Uterus (tissue), 2 donors: ENCODE measurements around the gene HES2.
"Not testable (repeated sequence)": the region's sequence is repeated elsewhere in the genome, so short reads cannot be mapped to it uniquely, and the experiment has no call there.

Experiments
- POLR2A ChIP-seq, 2 donors: fragments of 450-650 bp; IDR thresholded peaks; one replicate each; pipeline ENCODE4 v1.6.1; 2016; ENCODE audit warnings: antibody characterized with exemption in 2 of 2, mild to moderate bottlenecking in 1 of 2, moderate library complexity in 1 of 2
- TF ChIP-seq, protein P1 (sequence below), 4 experiments: fragments of 200-600 bp in 2 of 4; fragments of 450-650 bp in 2 of 4; sonication (generic) in 2 of 4; IDR thresholded peaks; one replicate each; pipeline ENCODE4 v1.5.1; 2016 to 2019; ENCODE audit warnings: antibody characterized with exemption in 4 of 4, mild to moderate bottlenecking in 2 of 4, moderate library complexity in 1 of 4

DNA sequence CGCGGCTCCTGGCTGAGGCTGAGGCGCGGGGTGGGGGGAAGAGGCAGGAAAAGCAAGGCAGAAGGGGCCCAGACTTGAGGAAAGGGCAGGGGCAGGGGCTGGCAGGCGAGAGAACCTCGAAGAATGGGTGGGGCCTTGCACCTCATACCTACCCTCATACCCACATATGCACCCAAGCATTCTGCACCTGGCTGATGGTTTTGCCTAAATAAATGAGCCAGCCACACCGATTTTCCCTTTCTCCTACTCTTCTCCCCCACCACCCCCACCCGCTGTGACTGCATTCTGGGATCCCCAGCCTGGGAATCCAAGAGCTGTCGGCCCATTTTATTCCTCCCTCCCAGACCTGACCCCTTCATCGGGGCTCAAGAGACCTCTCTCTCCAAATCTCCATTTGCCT is 30.8 kb upstream of the HES2 start:
- TF ChIP-seq, protein P1, sequence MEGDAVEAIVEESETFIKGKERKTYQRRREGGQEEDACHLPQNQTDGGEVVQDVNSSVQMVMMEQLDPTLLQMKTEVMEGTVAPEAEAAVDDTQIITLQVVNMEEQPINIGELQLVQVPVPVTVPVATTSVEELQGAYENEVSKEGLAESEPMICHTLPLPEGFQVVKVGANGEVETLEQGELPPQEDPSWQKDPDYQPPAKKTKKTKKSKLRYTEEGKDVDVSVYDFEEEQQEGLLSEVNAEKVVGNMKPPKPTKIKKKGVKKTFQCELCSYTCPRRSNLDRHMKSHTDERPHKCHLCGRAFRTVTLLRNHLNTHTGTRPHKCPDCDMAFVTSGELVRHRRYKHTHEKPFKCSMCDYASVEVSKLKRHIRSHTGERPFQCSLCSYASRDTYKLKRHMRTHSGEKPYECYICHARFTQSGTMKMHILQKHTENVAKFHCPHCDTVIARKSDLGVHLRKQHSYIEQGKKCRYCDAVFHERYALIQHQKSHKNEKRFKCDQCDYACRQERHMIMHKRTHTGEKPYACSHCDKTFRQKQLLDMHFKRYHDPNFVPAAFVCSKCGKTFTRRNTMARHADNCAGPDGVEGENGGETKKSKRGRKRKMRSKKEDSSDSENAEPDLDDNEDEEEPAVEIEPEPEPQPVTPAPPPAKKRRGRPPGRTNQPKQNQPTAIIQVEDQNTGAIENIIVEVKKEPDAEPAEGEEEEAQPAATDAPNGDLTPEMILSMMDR (IDR thresholded peaks at IDR 0.05) = not testable (repeated sequence)
- not testable (repeated sequence) for TF ChIP-seq POLR2A (IDR thresholded peaks at IDR 0.05)
